ENCODE measurements around the gene GPRC5C.
A peak's percentile ranks its signal among the peaks of the same experiment; 100 is the strongest.
"Not testable (repeated sequence)": the region's sequence is repeated elsewhere in the genome, so short reads cannot be mapped to it uniquely, and the experiment has no call there.

Gene GPRC5C

GRCh38 chr17:74405311-74405710, 26.6 kb upstream of the GPRC5C start:
- DNase-seq = not testable (repeated sequence)

GRCh38 chr17:74407384-74407783, 24.5 kb upstream of the GPRC5C start:
- no peak for DNase-seq

- no peak for DNase-seq
Measured at GRCh38 chr17:74408262-74408661, 23.6 kb upstream of the GPRC5C start.

GRCh38 chr17:74408815-74409214, 23.1 kb upstream of the GPRC5C start:
- no peak for DNase-seq

- DNase-seq = no peak
Measured at GRCh38 chr17:74410001-74410443, 21.9 kb upstream of the GPRC5C start.

GRCh38 chr17:74412581-74412980, 19.3 kb upstream of the GPRC5C start:
- no peak for DNase-seq

GRCh38 chr17:74413491-74413890, 18.4 kb upstream of the GPRC5C start:
- DNase-seq = no peak

GRCh38 chr17:74414510-74414909, 17.4 kb upstream of the GPRC5C start:
- no peak for DNase-seq

- DNase-seq = no peak
Measured at GRCh38 chr17:74415608-74416396, 16.1 kb upstream of the GPRC5C start.

- no peak for DNase-seq
Measured at GRCh38 chr17:74417178-74418045, 14.5 kb upstream of the GPRC5C start.

GRCh38 chr17:74419928-74420411, 11.9 kb upstream of the GPRC5C start:
- no peak for DNase-seq

GRCh38 chr17:74424117-74424516, 7.8 kb upstream of the GPRC5C start:
- no peak for DNase-seq

- peak in 3 of 56 donors; percentile 10 to 14 (median 14) for DNase-seq
Measured at GRCh38 chr17:74424657-74425056, 7.2 kb upstream of the GPRC5C start.

GRCh38 chr17:74426551-74427047, 5.3 kb upstream of the GPRC5C start:
- no peak for DNase-seq

GRCh38 chr17:74427048-74427762, 4.7 kb upstream of the GPRC5C start:
- peak in 13 of 56 donors; percentile 8 to 43 (median 25) for DNase-seq

GRCh38 chr17:74427763-74428153, 4.1 kb upstream of the GPRC5C start:
- no peak for DNase-seq

GRCh38 chr17:74429604-74430384, 2.1 kb upstream of the GPRC5C start:
- DNase-seq = no peak

GRCh38 chr17:74430385-74430705, 1.5 kb upstream of the GPRC5C start:
- no peak for DNase-seq

GRCh38 chr17:74430706-74431567, 951 bp upstream of the GPRC5C start:
- DNase-seq = peak in 38 of 56 donors; percentile 10 to 83 (median 55)

GRCh38 chr17:74432424-74432690, 469 bp downstream of the GPRC5C start:
- no peak for DNase-seq

All from amygdala (tissue), 56 donors.